ENCODE results near the gene HFE. TPM values are rescaled to one million over a fixed set of nuclear protein-coding genes. Genes with fewer than 3 reads are reported as not detected.

HFE gene
- total and polyA plus RNA-seq, 4 donors: 6.3 to 12.7 (median 8.2) TPM

DNA sequence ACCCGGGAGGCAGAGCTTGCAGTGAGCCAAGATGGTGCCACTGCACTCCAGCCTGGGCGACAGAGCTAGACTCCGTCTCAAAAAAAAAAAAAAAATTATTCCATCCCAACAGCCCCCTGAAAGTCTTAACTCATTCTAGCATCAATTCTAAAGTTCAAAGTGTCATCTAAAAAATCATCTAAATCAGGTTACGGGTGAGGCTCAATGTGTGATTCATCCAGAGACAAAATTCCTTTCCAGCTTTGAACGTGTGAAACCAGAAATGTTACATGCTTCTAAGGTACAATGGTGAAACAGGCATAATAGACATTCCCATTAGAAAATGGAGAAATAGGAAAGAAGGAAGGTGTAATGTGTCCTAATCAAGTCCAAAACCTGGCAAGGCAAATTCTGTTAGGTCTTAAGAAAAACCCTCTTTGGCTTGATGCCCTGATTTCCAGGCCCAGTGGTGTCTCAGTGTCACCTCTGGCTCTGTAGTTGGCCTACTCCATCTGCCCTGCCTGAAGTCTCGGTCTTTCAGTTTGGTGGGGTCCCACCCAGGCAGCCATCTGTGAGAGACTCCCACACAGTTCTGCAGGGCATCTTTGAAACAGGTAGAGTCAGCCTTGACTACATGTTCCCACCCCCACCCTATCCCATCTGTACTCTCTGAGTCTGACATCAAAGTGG is 43.5 kb downstream of the HFE start (continued):
- no peak for TF ChIP-seq JUND (IDR thresholded peaks at IDR 0.05)
- TF ChIP-seq, protein P1, sequence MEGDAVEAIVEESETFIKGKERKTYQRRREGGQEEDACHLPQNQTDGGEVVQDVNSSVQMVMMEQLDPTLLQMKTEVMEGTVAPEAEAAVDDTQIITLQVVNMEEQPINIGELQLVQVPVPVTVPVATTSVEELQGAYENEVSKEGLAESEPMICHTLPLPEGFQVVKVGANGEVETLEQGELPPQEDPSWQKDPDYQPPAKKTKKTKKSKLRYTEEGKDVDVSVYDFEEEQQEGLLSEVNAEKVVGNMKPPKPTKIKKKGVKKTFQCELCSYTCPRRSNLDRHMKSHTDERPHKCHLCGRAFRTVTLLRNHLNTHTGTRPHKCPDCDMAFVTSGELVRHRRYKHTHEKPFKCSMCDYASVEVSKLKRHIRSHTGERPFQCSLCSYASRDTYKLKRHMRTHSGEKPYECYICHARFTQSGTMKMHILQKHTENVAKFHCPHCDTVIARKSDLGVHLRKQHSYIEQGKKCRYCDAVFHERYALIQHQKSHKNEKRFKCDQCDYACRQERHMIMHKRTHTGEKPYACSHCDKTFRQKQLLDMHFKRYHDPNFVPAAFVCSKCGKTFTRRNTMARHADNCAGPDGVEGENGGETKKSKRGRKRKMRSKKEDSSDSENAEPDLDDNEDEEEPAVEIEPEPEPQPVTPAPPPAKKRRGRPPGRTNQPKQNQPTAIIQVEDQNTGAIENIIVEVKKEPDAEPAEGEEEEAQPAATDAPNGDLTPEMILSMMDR (IDR thresholded peaks at IDR 0.05; ENCODE audit: low read depth, low read length, missing input control): no peak

- H3K9me3 ChIP-seq (ENCODE audit: control insufficient read depth in 4 of 4, low read length in 3 of 4): no peaks in the 10 kb centered on the region
Observed at GRCh38 chr6:26131618-26132017, 44.4 kb downstream of the HFE start.

DNA sequence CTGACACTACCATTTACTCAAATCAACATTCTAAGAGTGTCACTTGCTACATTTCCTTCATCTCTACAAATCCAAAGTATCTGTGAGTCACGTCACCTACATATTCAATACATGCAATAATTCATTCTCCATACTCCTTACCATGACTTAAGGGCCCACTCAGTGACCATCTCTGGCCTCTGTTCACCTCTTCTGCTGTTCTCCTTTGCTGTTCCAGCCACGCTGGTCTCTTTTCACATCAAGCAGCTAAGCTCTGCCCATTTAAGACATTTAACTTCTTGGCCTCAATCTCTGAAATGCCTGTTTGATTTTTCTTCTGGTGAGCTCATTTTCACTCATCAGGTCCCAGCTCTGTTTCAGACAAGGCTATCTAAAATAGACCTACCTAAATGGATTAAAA is 46.5 kb downstream of the HFE start:
- Histone ChIP-seq H3K4me1 (ENCODE audit: control insufficient read depth in 4 of 4, insufficient read depth in 4 of 4, low read length in 3 of 4) (peaks cover 0 to 16% (median 0%) of the 10 kb centered on the region in 4 donors), H3K27me3 (ENCODE audit: control insufficient read depth in 4 of 4, insufficient read depth in 4 of 4, low read length in 3 of 4) (no peaks in the 10 kb centered on the region), H3K9me3 (ENCODE audit: control insufficient read depth in 4 of 4, low read length in 3 of 4) (no peaks in the 10 kb centered on the region), H3K4me3 (ENCODE audit: low read depth in 1 of 3, low read length in 3 of 3) (no peak overlapping the region), H3K36me3 (ENCODE audit: control insufficient read depth in 4 of 4, insufficient read depth in 3 of 4, low read depth in 1 of 4, low read length in 3 of 4) (peaks cover 2 to 31% (median 12%) of the 10 kb centered on the region in 4 donors), H3K27ac (ENCODE audit: low read depth in 1 of 2, low read length in 2 of 2) (no peak overlapping the region), H3K9ac (ENCODE audit: low read depth in 1 of 2, low read length in 2 of 2) (no peak overlapping the region)
- DNase-seq (ENCODE audit: low spot score): no peak
- WGBS: 96% methylated on average over 2 of the region's 2 CpGs
- TF ChIP-seq, protein P2, sequence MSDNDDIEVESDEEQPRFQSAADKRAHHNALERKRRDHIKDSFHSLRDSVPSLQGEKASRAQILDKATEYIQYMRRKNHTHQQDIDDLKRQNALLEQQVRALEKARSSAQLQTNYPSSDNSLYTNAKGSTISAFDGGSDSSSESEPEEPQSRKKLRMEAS (IDR thresholded peaks at IDR 0.05): no peak
- TF ChIP-seq NR2F2 (IDR thresholded peaks at IDR 0.05) (no peak), EGR1 (IDR thresholded peaks at IDR 0.05; ENCODE audit: low read depth in 2 of 2) (no peak), ATF3 (IDR thresholded peaks at IDR 0.05) (no peak), RXRA (IDR thresholded peaks at IDR 0.05) (no peak), JUND (IDR thresholded peaks at IDR 0.05) (no peak)
- TF ChIP-seq, protein P1 (IDR thresholded peaks at IDR 0.05; ENCODE audit: low read depth, low read length, missing input control): no peak
- TF ChIP-seq, protein P3, sequence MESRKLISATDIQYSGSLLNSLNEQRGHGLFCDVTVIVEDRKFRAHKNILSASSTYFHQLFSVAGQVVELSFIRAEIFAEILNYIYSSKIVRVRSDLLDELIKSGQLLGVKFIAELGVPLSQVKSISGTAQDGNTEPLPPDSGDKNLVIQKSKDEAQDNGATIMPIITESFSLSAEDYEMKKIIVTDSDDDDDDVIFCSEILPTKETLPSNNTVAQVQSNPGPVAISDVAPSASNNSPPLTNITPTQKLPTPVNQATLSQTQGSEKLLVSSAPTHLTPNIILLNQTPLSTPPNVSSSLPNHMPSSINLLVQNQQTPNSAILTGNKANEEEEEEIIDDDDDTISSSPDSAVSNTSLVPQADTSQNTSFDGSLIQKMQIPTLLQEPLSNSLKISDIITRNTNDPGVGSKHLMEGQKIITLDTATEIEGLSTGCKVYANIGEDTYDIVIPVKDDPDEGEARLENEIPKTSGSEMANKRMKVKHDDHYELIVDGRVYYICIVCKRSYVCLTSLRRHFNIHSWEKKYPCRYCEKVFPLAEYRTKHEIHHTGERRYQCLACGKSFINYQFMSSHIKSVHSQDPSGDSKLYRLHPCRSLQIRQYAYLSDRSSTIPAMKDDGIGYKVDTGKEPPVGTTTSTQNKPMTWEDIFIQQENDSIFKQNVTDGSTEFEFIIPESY (IDR thresholded peaks at IDR 0.05): no peak

More at GRCh38 chr6:26131618-26132017, 44.4 kb downstream of the HFE start:
- Histone ChIP-seq H3K4me1 (ENCODE audit: control insufficient read depth in 4 of 4, insufficient read depth in 4 of 4, low read length in 3 of 4) (peaks cover 0 to 35% (median 19%) of the 10 kb centered on the region in 4 donors), H3K9ac (ENCODE audit: low read depth in 1 of 2, low read length in 2 of 2) (no peak overlapping the region), H3K27me3 (ENCODE audit: control insufficient read depth in 4 of 4, insufficient read depth in 4 of 4, low read length in 3 of 4) (no peaks in the 10 kb centered on the region), H3K4me3 (ENCODE audit: low read depth in 1 of 3, low read length in 3 of 3) (no peak overlapping the region), H3K36me3 (ENCODE audit: control insufficient read depth in 4 of 4, insufficient read depth in 3 of 4, low read depth in 1 of 4, low read length in 3 of 4) (peaks cover 0 to 32% (median 8%) of the 10 kb centered on the region in 4 donors), H3K27ac (ENCODE audit: low read depth in 1 of 2, low read length in 2 of 2) (no peak overlapping the region)
- TF ChIP-seq RXRA (IDR thresholded peaks at IDR 0.05) (no peak), ATF3 (IDR thresholded peaks at IDR 0.05) (no peak), EGR1 (IDR thresholded peaks at IDR 0.05; ENCODE audit: low read depth in 2 of 2) (no peak), HNF4A (conservative IDR thresholded peaks at IDR 0.05) (no peak), NR2F2 (IDR thresholded peaks at IDR 0.05) (no peak), TAF1 (conservative IDR thresholded peaks at IDR 0.05) (no peak), GABPA (IDR thresholded peaks at IDR 0.05 in 1 of 2, conservative IDR thresholded peaks at IDR 0.05 in 1 of 2) (no peak), FOXA2 (IDR thresholded peaks at IDR 0.05) (no peak), FOXA1 (IDR thresholded peaks at IDR 0.05) (no peak), HNF4G (IDR thresholded peaks at IDR 0.05) (no peak)
- TF ChIP-seq, protein P2 (IDR thresholded peaks at IDR 0.05): no peak
- TF ChIP-seq, protein P1 (IDR thresholded peaks at IDR 0.05; ENCODE audit: low read depth, low read length, missing input control): no peak
- TF ChIP-seq, protein P3 (IDR thresholded peaks at IDR 0.05): no peak
- DNase-seq (ENCODE audit: low spot score): no peak
- WGBS: 80% methylated on average over 3 of the region's 3 CpGs
